Measurements from ENCODE around the gene F9. TPM values are rescaled to one million over a fixed set of nuclear protein-coding genes. Genes with fewer than 3 reads are reported as not detected.

The F9 gene
- total RNA-seq, 1 donor from 2014 or later, result not detected

DNA sequence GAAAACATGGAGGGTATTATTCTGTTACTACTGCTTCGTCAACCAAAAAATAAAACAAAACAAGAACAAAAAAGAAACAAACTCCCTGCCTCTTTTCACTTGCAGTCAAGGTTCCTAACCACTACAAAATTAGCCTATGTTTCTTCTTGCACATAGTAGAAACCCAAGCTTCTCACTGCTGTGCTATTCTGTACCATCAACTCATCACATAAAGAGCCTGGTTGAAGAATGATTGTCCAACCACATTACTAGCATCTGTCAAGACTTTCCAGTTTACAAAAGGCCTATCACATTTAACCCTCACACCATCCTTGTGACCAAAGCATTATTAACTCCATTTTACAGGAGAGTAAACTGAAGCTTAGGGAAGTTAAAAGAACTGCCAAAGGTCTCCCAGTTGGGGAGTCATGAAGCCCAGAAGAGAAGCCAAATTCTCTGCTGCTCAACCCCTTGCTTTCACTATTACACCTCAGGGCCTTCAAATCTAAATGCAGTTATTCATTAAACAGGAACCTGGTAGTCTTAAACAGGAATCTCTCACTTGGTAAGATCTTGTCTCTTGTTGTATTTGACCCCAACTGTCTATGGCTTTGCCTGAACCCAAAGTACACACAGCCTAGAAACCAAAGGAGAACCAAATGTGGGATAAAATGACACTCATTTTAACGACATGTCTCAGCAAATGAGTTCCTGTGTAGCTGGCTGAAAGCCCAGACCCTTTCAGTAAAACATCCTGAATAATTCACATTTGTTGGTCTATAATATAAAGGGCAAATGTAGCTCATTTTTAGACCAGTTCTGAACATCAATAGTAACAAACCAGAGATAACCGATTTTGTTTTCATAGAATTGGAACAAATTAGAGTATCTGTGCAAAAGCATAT lies 8.6 kb downstream of the F9 start:
- DNase-seq (ENCODE audit: low spot score), result no peak
- Mint-ChIP-seq H3K4me1 (ENCODE audit: unreplicated experiment) (no peaks in the 10 kb centered on the region), H3K36me3 (ENCODE audit: low read depth, unreplicated experiment) (no peaks in the 10 kb centered on the region), H3K9me3 (ENCODE audit: unreplicated experiment) (no peaks in the 10 kb centered on the region), H3K4me3 (ENCODE audit: unreplicated experiment) (no peak overlapping the region), H3K27me3 (ENCODE audit: unreplicated experiment) (no peaks in the 10 kb centered on the region), H3K27ac (ENCODE audit: unreplicated experiment) (no peak overlapping the region)
- TF ChIP-seq, protein P1, sequence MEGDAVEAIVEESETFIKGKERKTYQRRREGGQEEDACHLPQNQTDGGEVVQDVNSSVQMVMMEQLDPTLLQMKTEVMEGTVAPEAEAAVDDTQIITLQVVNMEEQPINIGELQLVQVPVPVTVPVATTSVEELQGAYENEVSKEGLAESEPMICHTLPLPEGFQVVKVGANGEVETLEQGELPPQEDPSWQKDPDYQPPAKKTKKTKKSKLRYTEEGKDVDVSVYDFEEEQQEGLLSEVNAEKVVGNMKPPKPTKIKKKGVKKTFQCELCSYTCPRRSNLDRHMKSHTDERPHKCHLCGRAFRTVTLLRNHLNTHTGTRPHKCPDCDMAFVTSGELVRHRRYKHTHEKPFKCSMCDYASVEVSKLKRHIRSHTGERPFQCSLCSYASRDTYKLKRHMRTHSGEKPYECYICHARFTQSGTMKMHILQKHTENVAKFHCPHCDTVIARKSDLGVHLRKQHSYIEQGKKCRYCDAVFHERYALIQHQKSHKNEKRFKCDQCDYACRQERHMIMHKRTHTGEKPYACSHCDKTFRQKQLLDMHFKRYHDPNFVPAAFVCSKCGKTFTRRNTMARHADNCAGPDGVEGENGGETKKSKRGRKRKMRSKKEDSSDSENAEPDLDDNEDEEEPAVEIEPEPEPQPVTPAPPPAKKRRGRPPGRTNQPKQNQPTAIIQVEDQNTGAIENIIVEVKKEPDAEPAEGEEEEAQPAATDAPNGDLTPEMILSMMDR (IDR thresholded peaks at IDR 0.05; ENCODE audit: unreplicated experiment), result no peak

DNA sequence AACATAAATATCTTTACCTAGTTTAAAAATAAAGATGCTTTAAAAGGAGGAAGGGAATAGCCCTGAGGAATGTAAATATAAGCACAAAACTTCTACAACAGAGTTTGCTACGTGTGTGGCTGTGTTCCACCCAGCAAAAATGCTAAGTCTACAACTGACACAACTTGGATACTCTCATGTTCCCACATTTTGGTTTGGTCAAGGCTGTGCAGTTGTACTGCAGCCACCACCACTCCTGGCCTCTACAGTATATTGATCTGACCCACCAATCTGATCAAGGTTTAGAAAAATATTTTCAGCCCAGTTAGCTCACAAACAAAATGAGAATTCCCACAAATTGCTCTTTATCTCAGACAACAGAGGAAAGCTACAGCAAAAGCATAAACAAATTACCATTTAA lies 12.1 kb downstream of the F9 start:
- TF ChIP-seq, protein P1 (IDR thresholded peaks at IDR 0.05; ENCODE audit: unreplicated experiment), result no peak
- Mint-ChIP-seq H3K9me3 (ENCODE audit: unreplicated experiment) (no peaks in the 10 kb centered on the region), H3K4me1 (ENCODE audit: unreplicated experiment) (no peaks in the 10 kb centered on the region), H3K36me3 (ENCODE audit: low read depth, unreplicated experiment) (no peaks in the 10 kb centered on the region), H3K27ac (ENCODE audit: unreplicated experiment) (no peak overlapping the region), H3K4me3 (ENCODE audit: unreplicated experiment) (no peak overlapping the region), H3K27me3 (ENCODE audit: unreplicated experiment) (no peaks in the 10 kb centered on the region)
- DNase-seq (ENCODE audit: low spot score), result no peak

DNA sequence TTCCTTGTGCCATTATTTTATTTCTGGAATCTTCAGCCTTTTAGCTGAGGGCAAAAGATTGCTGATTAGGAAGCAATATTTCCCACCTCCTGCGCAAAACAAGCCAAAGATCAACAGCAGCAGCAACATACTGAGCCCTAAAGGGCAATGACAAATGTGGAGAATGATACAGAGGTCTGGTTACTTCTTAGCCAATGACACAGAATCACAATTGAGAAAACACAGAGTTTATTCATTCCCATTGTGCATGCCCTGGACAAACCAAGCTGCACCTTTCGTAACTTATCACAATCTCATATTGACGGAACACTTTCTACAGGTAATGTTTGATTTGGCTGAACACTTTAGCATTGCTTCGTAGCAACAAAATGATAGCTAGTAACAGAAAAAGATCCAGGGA lies 13.4 kb downstream of the F9 start:
- DNase-seq (ENCODE audit: low spot score), result no peak
- Mint-ChIP-seq H3K27ac (ENCODE audit: unreplicated experiment) (no peak overlapping the region), H3K27me3 (ENCODE audit: unreplicated experiment) (no peaks in the 10 kb centered on the region), H3K4me3 (ENCODE audit: unreplicated experiment) (no peak overlapping the region), H3K9me3 (ENCODE audit: unreplicated experiment) (no peaks in the 10 kb centered on the region), H3K36me3 (ENCODE audit: low read depth, unreplicated experiment) (no peaks in the 10 kb centered on the region), H3K4me1 (ENCODE audit: unreplicated experiment) (no peaks in the 10 kb centered on the region)
- TF ChIP-seq, protein P1 (IDR thresholded peaks at IDR 0.05; ENCODE audit: unreplicated experiment), result no peak

DNA sequence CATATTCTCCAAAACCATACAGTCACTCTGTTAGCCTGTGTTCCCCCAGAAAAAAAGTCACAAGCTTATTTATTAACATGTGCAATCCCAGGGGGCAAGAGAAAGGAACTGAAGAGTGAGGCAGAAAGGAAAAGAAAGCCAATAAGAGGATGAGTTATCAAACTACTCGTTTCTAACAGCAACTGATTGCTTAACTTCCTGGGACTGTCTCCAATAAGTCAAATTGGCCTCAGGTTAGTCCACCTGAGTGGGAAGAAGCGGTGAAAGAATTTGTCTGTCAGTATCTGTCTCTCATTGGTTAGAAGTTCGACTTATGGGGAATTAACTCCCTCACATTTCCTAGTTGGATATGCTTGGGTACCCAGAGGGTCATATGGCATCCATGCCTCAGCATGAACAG lies 14.1 kb downstream of the F9 start:
- TF ChIP-seq, protein P1 (IDR thresholded peaks at IDR 0.05; ENCODE audit: unreplicated experiment), result no peak
- Mint-ChIP-seq H3K4me1 (ENCODE audit: unreplicated experiment) (no peaks in the 10 kb centered on the region), H3K27ac (ENCODE audit: unreplicated experiment) (no peak overlapping the region), H3K4me3 (ENCODE audit: unreplicated experiment) (no peak overlapping the region), H3K9me3 (ENCODE audit: unreplicated experiment) (no peaks in the 10 kb centered on the region), H3K27me3 (ENCODE audit: unreplicated experiment) (no peaks in the 10 kb centered on the region), H3K36me3 (ENCODE audit: low read depth, unreplicated experiment) (no peaks in the 10 kb centered on the region)
- no peak for DNase-seq (ENCODE audit: low spot score)

DNA sequence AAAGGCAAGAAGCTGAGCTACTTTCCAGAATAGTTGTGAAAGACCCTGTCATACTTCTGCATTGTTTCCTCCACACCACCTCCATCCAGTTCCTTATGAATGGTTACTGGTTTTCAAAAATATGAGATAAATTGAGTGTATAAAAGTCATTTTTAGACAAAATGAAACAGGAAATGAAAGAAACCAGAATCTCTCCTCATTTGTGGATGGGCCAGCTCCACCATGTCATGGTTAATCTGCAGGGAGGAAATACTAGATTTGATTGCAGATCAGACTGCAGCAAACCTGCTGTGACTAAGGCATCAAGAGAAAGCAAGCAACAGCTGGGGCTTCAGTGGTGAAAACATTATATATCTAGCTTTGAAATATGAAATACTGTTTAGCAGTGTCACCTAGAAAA lies 23.8 kb downstream of the F9 start:
- no peak for DNase-seq (ENCODE audit: low spot score)
- Mint-ChIP-seq H3K9me3 (ENCODE audit: unreplicated experiment) (no peaks in the 10 kb centered on the region), H3K4me3 (ENCODE audit: unreplicated experiment) (no peak overlapping the region), H3K36me3 (ENCODE audit: low read depth, unreplicated experiment) (no peaks in the 10 kb centered on the region), H3K4me1 (ENCODE audit: unreplicated experiment) (peaks cover 4% of the 10 kb centered on the region), H3K27me3 (ENCODE audit: unreplicated experiment) (no peaks in the 10 kb centered on the region), H3K27ac (ENCODE audit: unreplicated experiment) (no peak overlapping the region)
- TF ChIP-seq, protein P1 (IDR thresholded peaks at IDR 0.05; ENCODE audit: unreplicated experiment), result no peak

All from endothelial cell (in vitro differentiated cells).